Gastrocnemius medialis (tissue), 4 donors: Measurements from ENCODE around the gene KLF4. TPM values are rescaled to one million over a fixed set of nuclear protein-coding genes. Genes with fewer than 3 reads are reported as not detected.
"Not testable (repeated sequence)": the region's sequence is repeated elsewhere in the genome, so short reads cannot be mapped to it uniquely, and the experiment has no call there.

Source experiments
- ATAC-seq, 2 donors: fragments of 150-250 bp; one replicate each; pipeline ENCODE4 v1.9.1; 2016
- DNase-seq, 2 donors: peaks; one replicate each; pipeline ENCODE4 v3.0.0-alpha.2; 2019
- H3K27ac ChIP-seq, 4 donors: fragments of 200-600 bp; sonication (generic); 1 replicate in 1 of 4; 2 replicates in 3 of 4; pipeline ENCODE4 v1.5.1; 2016 to 2018; ENCODE audit warnings: mild to moderate bottlenecking in 2 of 4, moderate library complexity in 1 of 4
- H3K27me3 ChIP-seq, 3 donors: fragments of 200-600 bp; sonication (generic) in 2 of 3; 1 replicate in 1 of 3; 2 replicates in 2 of 3; pipeline versions ENCODE4 v1.5.1 to v1.6.0; 2016 to 2019; ENCODE audit warnings: mild to moderate bottlenecking in 1 of 3, moderate library complexity in 1 of 3
- H3K36me3 ChIP-seq, 2 donors: fragments of 200-600 bp; sonication (generic) in 1 of 2; one replicate each; pipeline ENCODE4 v1.5.1; 2017 to 2018
- H3K4me1 ChIP-seq, 2 donors: fragments of 200-600 bp; sonication (generic) in 1 of 2; one replicate each; pipeline ENCODE4 v1.5.1; 2016 to 2017; ENCODE audit warnings: mild to moderate bottlenecking in 2 of 2
- H3K4me3 ChIP-seq, 4 donors: fragments of 200-600 bp; sonication (generic) in 3 of 4; 1 replicate in 1 of 4; 2 replicates in 3 of 4; pipeline ENCODE4 v1.5.1; 2016 to 2019; ENCODE audit warnings: mild to moderate bottlenecking in 2 of 4
- H3K9me3 ChIP-seq, 3 donors: fragments of 200-600 bp; sonication (generic) in 2 of 3; 1 replicate in 1 of 3; 2 replicates in 2 of 3; pipeline ENCODE4 v1.5.1; 2016 to 2019
- POLR2A ChIP-seq, 2 donors: fragments of 450-650 bp; IDR thresholded peaks; one replicate each; pipeline ENCODE4 v1.6.1; 2017; ENCODE audit warnings: antibody characterized with exemption in 2 of 2, mild to moderate bottlenecking in 2 of 2, moderate library complexity in 2 of 2
- in situ Hi-C, 4 donors: fragments of 200-750 bp; cut with MboI; loops; one replicate each; pipeline versions ENCODE4 v1.15.0 to v1.8.0; 2017; ENCODE audit warnings: low sequenced_read_pairs in 4 of 4
- intact Hi-C: fragments of 100-400 bp; cut with DNase I; formaldehyde crosslinking; loops from one replicate; pipeline ENCODE4 v1.15.1; 2023; ENCODE audit warnings: low total_unique reads
- total RNA-seq, 4 donors: library from RNA; depleted of rRNA; stranded (reverse); fragments of >200 nt; gene quantifications; one replicate each; pipeline versions ENCODE4 v1.1.0 to v1.2.3, GENCODE V29; 2016
- TF ChIP-seq, protein P1 (sequence below), 5 experiments: fragments of 450-650 bp in 3 of 5; fragments of 200-600 bp in 2 of 5; sonication (generic) in 2 of 5; IDR thresholded peaks in 4 of 5; conservative IDR thresholded peaks in 1 of 5; 1 replicate in 4 of 5; 2 replicates in 1 of 5; pipeline ENCODE4 v1.5.1; 2016 to 2019; ENCODE audit warnings: antibody characterized with exemption in 5 of 5, mild to moderate bottlenecking in 3 of 5, moderate library complexity in 3 of 5

KLF4 gene
- total RNA-seq, 4 donors from 2014 or later: 15.7 to 62.6 (median 32.4) TPM

DNA sequence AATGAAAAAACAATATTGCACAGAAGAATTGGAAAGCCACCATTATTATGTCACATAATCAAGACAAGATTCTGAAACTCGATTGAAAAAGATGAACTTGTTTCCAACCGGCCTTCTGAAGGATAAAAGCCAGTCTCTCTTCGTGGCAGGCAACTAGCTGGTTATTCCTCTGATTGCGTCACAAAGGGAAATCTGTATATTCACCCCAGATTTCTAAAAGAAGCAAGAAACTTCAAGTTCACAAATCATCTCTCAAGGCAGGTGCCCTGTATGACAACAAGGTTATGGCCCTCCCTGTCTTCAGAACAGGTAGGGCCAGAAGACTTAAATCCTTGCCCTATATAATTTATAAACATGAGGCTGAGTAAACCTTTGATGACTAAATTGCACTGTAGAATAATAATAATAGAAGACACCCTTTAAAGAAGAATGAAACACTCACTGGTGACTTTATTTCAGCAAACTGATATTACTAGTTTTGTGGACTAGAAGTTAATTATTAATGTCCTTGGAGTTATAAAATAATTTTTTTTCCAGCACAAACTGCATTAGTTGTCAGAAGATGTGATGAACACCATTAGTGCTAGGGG, 2.9 kb upstream of the KLF4 start:
- no peak for ATAC-seq
- in situ Hi-C loops: loop anchor here (5.0 to 25.0 kb wide), 4 partner anchors 142 to 245 kb away; no protein-coding TSS in a partner anchor
- H3K36me3 ChIP-seq: peaks cover 0 to 5% of the 10 kb centered on the region in 2 donors

DNA sequence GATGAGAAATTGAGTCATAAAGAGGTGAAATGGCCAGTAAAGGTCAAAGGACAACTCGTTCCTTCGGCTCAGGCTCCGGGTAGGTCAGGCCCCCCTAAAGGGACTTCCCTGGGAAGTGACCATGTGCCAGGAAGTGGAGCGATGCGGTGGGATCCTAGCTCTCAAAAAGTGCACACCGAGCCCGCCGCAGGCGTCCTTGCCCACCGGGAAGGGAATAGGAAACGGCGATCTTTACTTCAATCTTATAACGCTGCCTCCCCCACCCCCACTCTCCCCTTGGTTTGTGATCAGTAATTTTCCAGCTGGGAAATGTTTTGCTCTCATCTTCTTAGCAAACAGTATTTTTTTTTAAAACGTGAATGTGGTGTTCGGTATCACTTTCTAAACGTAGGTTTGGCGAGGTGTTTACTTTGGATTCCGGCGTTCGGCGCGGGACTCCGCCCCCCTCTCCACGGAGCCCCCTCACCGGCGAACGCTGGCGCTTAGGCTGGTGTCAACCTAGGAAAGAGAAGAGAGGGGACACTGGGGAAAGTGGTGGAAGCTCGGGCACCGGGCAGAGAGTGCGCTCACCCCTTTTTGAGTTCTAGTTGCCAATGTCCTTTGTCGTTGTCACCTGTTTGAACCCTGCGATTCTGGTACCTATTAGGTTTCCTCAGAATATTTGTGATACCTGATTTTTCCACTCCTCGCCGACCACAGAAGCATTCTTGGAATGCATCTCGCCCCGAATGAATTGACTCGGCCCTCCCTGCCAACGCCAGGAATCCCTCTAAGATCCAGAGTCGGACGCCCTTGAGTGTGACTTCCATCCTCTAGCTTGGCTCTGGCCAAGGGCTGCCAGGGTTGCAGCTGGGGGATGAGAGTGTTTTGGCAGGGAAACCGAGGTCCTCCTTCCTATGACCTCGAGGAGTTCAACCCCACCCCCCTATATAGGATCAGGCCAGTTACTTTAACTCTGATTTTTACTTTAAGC, 1.8 kb upstream of the KLF4 start:
- H3K36me3 ChIP-seq: peaks cover 0 to 14% of the 10 kb centered on the region in 2 donors
- in situ Hi-C loops: loop anchor here (5.0 to 25.0 kb wide), 4 partner anchors 143 to 246 kb away; no protein-coding TSS in a partner anchor
- no peaks in the 10 kb centered on the region for H3K9me3 ChIP-seq
- TF ChIP-seq, protein P1, sequence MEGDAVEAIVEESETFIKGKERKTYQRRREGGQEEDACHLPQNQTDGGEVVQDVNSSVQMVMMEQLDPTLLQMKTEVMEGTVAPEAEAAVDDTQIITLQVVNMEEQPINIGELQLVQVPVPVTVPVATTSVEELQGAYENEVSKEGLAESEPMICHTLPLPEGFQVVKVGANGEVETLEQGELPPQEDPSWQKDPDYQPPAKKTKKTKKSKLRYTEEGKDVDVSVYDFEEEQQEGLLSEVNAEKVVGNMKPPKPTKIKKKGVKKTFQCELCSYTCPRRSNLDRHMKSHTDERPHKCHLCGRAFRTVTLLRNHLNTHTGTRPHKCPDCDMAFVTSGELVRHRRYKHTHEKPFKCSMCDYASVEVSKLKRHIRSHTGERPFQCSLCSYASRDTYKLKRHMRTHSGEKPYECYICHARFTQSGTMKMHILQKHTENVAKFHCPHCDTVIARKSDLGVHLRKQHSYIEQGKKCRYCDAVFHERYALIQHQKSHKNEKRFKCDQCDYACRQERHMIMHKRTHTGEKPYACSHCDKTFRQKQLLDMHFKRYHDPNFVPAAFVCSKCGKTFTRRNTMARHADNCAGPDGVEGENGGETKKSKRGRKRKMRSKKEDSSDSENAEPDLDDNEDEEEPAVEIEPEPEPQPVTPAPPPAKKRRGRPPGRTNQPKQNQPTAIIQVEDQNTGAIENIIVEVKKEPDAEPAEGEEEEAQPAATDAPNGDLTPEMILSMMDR (IDR thresholded peaks at IDR 0.05 in 4 of 5, conservative IDR thresholded peaks at IDR 0.05 in 1 of 5): no peak
- TF ChIP-seq POLR2A (IDR thresholded peaks at IDR 0.05): peak in 1 of 2 donors; percentile 31
- H3K27me3 ChIP-seq: no peaks in the 10 kb centered on the region
- ATAC-seq (no peak), DNase-seq (peak in 1 of 2 donors; percentile 22)
- peaks cover 8 to 9% of the 10 kb centered on the region in 2 donors for H3K4me1 ChIP-seq
- intact Hi-C loops: no loop called here
- peak overlapping the region; percentile 82 to 90 (median 90) for H3K27ac ChIP-seq
- H3K4me3 ChIP-seq: peak overlapping the region; percentile 62 to 91 (median 78)

More for the DNA sequence above, 2.9 kb upstream of the KLF4 start:
- intact Hi-C loops: no loop called here
- Histone ChIP-seq H3K4me1 (peaks cover 8 to 9% of the 10 kb centered on the region in 2 donors), H3K9me3 (no peaks in the 10 kb centered on the region), H3K27ac (peak overlapping the region; percentile 82 to 90 (median 90)), H3K27me3 (no peaks in the 10 kb centered on the region), H3K4me3 (no peak overlapping the region)
- DNase-seq: no peak
- TF ChIP-seq, protein P1 (IDR thresholded peaks at IDR 0.05 in 4 of 5, conservative IDR thresholded peaks at IDR 0.05 in 1 of 5): no peak
- no peak for TF ChIP-seq POLR2A (IDR thresholded peaks at IDR 0.05)

DNA sequence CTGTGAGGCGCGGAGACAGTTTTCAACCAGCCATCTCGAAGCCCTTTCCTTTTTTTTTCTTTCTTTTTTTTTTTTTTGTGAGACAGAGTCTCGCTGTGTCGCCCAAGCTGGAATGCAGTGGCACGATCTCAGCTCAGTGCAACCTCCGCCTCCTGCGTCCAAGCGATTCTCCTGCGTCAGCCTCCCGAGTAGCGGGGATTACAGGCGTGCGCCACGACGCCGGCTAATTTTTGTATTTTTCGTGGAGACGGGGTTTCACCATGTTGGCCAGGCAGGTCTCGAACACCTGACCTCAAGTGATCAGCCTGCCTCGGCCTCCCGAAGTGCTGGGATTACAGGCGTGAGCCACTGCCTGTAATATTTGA, 1.0 kb upstream of the KLF4 start:
- H3K9me3 ChIP-seq, H3K4me1 ChIP-seq, intact Hi-C loops, H3K27me3 ChIP-seq: not testable (repeated sequence)
- Histone ChIP-seq H3K4me3 (peak overlapping the region; percentile 62 to 91 (median 78)), H3K36me3 (peaks cover 0 to 17% of the 10 kb centered on the region in 2 donors), H3K27ac (peak overlapping the region; percentile 82 to 90 (median 90))
- in situ Hi-C loops: loop anchor here (5.0 to 25.0 kb wide), 4 partner anchors 144 to 247 kb away; no protein-coding TSS in a partner anchor
- peak in 1 of 2 donors; percentile 51 for DNase-seq
- ATAC-seq: peak; percentile 15

DNA sequence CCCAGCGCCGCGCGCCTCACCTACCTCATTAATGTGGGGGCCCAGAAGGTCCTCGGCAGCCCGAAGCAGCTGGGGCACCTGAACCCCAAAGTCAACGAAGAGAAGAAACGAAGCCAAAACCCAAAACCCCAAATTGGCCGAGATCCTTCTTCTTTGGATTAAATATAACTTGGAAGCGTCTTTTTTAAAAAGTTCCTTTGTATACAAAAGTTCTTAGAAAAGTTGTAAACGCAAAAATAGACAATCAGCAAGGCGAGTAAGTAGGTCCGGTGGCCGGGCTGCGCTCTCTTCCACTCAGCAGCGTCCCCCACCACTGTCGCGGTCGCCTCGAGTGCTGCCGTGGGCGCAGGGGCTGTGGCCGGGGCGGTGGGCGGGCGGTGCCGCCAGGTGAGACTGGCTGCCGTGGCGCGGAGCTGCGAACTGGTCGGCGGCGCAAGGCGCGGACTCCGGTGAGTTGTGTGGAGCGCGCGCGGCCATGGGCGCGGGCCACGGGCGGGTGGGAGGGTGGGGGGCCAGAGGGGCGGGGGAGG, 360 bp downstream of the KLF4 start:
- Histone ChIP-seq H3K27me3 (no peaks in the 10 kb centered on the region), H3K27ac (peak overlapping the region; percentile 82 to 90 (median 90)), H3K36me3 (peaks cover 0 to 25% of the 10 kb centered on the region in 2 donors), H3K4me3 (peak overlapping the region; percentile 75 to 90 (median 82)), H3K9me3 (no peaks in the 10 kb centered on the region), H3K4me1 (peaks cover 8 to 9% of the 10 kb centered on the region in 2 donors)
- ATAC-seq (peak in 1 of 2 donors; percentile 31), DNase-seq (no peak)
- intact Hi-C loops (loop anchor here (1.0 to 5.0 kb wide), 7 partner anchors 148 to 1078 kb away; no protein-coding TSS in a partner anchor), in situ Hi-C loops (loop anchor here (25.0 kb wide), 2 partner anchors 148 to 248 kb away; no protein-coding TSS in a partner anchor)
- TF ChIP-seq, protein P1 (IDR thresholded peaks at IDR 0.05 in 4 of 5, conservative IDR thresholded peaks at IDR 0.05 in 1 of 5): no peak
- TF ChIP-seq POLR2A (IDR thresholded peaks at IDR 0.05): no peak
